Breast epithelium (tissue), 4 donors: ENCODE measurements around the gene TEAD1. TPM values are rescaled to one million over a fixed set of nuclear protein-coding genes. Genes with fewer than 3 reads are reported as not detected.

ENCODE experiments used
- DNase-seq, 2 donors: peaks; one replicate each; pipeline ENCODE4 v3.0.0-alpha.2; 2019; ENCODE audit warnings: low spot score in 2 of 2
- H3K27ac ChIP-seq, 2 donors: fragments of 200-600 bp; sonication (generic) in 1 of 2; one replicate each; pipeline ENCODE4 v1.5.1; 2016 to 2019; ENCODE audit warnings: mild to moderate bottlenecking in 1 of 2
- H3K27me3 ChIP-seq, 2 donors: fragments of 200-600 bp; sonication (generic) in 1 of 2; one replicate each; pipeline versions ENCODE4 v1.5.1 to v1.6.0; 2017 to 2019; ENCODE audit warnings: control low read depth in 1 of 2, mild to moderate bottlenecking in 1 of 2
- H3K36me3 ChIP-seq: fragments of 200-600 bp; one replicate; pipeline ENCODE4 v1.5.1; 2019
- H3K4me1 ChIP-seq, 2 donors: fragments of 200-600 bp; sonication (generic); one replicate each; pipeline ENCODE4 v1.5.1; 2016 to 2019; ENCODE audit warnings: control low read depth in 1 of 2
- H3K4me3 ChIP-seq, 3 donors: fragments of 200-600 bp; sonication (generic); 1 replicate in 2 of 3; 2 replicates in 1 of 3; pipeline ENCODE4 v1.5.1; 2016 to 2019; ENCODE audit warnings: mild to moderate bottlenecking in 3 of 3, moderate library complexity in 2 of 3
- H3K9me3 ChIP-seq, 2 donors: fragments of 200-600 bp; sonication (generic) in 1 of 2; one replicate each; pipeline ENCODE4 v1.5.1; 2016 to 2019; ENCODE audit warnings: control low read depth in 1 of 2
- CTCF ChIP-seq, 3 donors: fragments of 450-650 bp; IDR thresholded peaks; one replicate each; pipeline ENCODE4 v1.5.1; 2016 to 2017; ENCODE audit warnings: antibody characterized with exemption in 3 of 3, mild to moderate bottlenecking in 3 of 3, moderate library complexity in 3 of 3
- POLR2A ChIP-seq: fragments of 450-650 bp; IDR thresholded peaks from one replicate; pipeline ENCODE4 v1.6.1; 2016; ENCODE audit warnings: antibody characterized with exemption, mild to moderate bottlenecking, moderate library complexity
- POLR2AphosphoS5 ChIP-seq, 3 donors: sonication (generic); formaldehyde crosslinking; IDR thresholded peaks; one replicate each; pipeline ENCODE4 v1.6.1; 2017; ENCODE audit warnings: antibody characterized with exemption in 3 of 3
- intact Hi-C: fragments of 100-400 bp; cut with DNase I; formaldehyde crosslinking; loops from one replicate; pipeline ENCODE4 v1.15.1; 2023; ENCODE audit warnings: low total_unique reads
- total RNA-seq, 3 donors: library from RNA; depleted of rRNA; stranded (reverse); fragments of >200 nt; gene quantifications; one replicate each; pipeline ENCODE4 v1.1.0, GENCODE V29; 2016

Gene TEAD1
- total RNA-seq, 3 donors from 2014 or later = 67.8 to 110 (median 80.1) TPM

- intact Hi-C loops = no loop called here
- Histone ChIP-seq H3K36me3 (no peaks in the 10 kb centered on the region), H3K4me3 (no peak overlapping the region), H3K9me3 (no peaks in the 10 kb centered on the region), H3K4me1 (no peaks in the 10 kb centered on the region), H3K27ac (no peak overlapping the region), H3K27me3 (no peaks in the 10 kb centered on the region)
- DNase-seq = no peak
- TF ChIP-seq POLR2AphosphoS5 (IDR thresholded peaks at IDR 0.05) = no peak
- TF ChIP-seq POLR2A = no peak
- no peak for TF ChIP-seq CTCF (IDR thresholded peaks at IDR 0.05)
These were observed 235.7 kb downstream of the TEAD1 start for GRCh38 chr11:12909879-12910278.

- Histone ChIP-seq H3K9me3 (no peaks in the 10 kb centered on the region), H3K27me3 (no peaks in the 10 kb centered on the region), H3K4me3 (no peak overlapping the region), H3K4me1 (no peaks in the 10 kb centered on the region), H3K27ac (peak overlapping the region; percentile 13 to 21), H3K36me3 (no peaks in the 10 kb centered on the region)
- DNase-seq = peak in 1 of 2 donors; percentile 44
- TF ChIP-seq POLR2A (no peak), CTCF (IDR thresholded peaks at IDR 0.05) (peak in 2 of 3 donors; percentile 14 to 16)
- intact Hi-C loops = no loop called here
These were observed 240.2 kb downstream of the TEAD1 start for GRCh38 chr11:12914400-12914912.

- Histone ChIP-seq H3K4me3 (no peak overlapping the region), H3K36me3 (no peaks in the 10 kb centered on the region), H3K27ac (no peak overlapping the region), H3K9me3 (no peaks in the 10 kb centered on the region), H3K27me3 (no peaks in the 10 kb centered on the region), H3K4me1 (no peaks in the 10 kb centered on the region)
- DNase-seq = no peak
- intact Hi-C loops = no loop called here
- TF ChIP-seq POLR2A (no peak), CTCF (IDR thresholded peaks at IDR 0.05) (no peak), POLR2AphosphoS5 (IDR thresholded peaks at IDR 0.05) (no peak)
These were observed 240.9 kb downstream of the TEAD1 start for GRCh38 chr11:12915093-12915492.

- H3K9me3 ChIP-seq = no peaks in the 10 kb centered on the region
- no peak overlapping the region for H3K27ac ChIP-seq
- no peak for DNase-seq
- H3K36me3 ChIP-seq = no peaks in the 10 kb centered on the region
- intact Hi-C loops = no loop called here
- no peaks in the 10 kb centered on the region for H3K27me3 ChIP-seq
- H3K4me1 ChIP-seq = no peaks in the 10 kb centered on the region
- TF ChIP-seq POLR2AphosphoS5 (IDR thresholded peaks at IDR 0.05) = no peak
- TF ChIP-seq POLR2A = no peak
- TF ChIP-seq CTCF (IDR thresholded peaks at IDR 0.05) = no peak
- no peak overlapping the region for H3K4me3 ChIP-seq
These were observed 243.6 kb downstream of the TEAD1 start for GRCh38 chr11:12917822-12918221.

- TF ChIP-seq POLR2A (no peak), POLR2AphosphoS5 (IDR thresholded peaks at IDR 0.05) (no peak), CTCF (IDR thresholded peaks at IDR 0.05) (no peak)
- Histone ChIP-seq H3K4me1 (no peaks in the 10 kb centered on the region), H3K36me3 (no peaks in the 10 kb centered on the region), H3K4me3 (no peak overlapping the region), H3K9me3 (no peaks in the 10 kb centered on the region), H3K27me3 (no peaks in the 10 kb centered on the region), H3K27ac (no peak overlapping the region)
- intact Hi-C loops = no loop called here
- no peak for DNase-seq
These were observed 244.4 kb downstream of the TEAD1 start for GRCh38 chr11:12918667-12919066.
